ENCODE results near the gene FBXL7. TPM values are rescaled to one million over a fixed set of nuclear protein-coding genes. Genes with fewer than 3 reads are reported as not detected.

Gene FBXL7
- total RNA-seq, 2 experiments from 2014 or later: not detected

DNA sequence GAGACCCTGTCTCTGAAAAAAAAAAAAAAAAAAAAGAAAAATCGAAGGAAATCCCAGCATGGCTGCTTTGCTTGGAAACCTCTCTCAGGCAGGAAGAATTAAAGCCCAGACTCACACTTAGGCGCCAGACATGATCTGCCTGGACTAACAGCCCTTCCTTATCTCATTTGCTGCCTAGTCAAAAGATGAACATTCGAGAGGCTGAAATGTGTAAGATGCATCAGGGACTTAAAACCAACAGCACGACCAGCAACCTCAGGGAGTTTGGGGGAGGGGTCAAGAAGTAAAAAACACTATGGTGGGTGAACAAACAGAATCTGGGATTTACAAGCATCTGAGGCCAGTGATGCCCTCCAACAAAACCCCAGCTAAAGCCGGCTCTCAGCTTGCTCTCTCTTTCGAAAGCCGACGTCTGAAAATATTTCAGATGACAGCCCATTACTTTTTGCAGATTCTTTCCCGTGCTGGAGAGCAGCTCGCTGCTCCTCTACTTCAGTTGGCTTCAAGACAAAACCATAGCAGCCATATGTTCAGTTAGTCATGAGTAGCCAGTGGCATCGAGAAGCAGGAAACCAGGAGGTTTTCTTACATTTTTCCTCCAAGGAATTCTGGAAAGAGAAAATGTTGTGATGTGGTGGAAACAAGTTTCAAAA lies 429.8 kb downstream of the FBXL7 start:
- H3K4me3 Mint-ChIP-seq: no peak overlapping the region
- no peak for DNase-seq
- peaks cover 2% of the 10 kb centered on the region for H3K9me3 Mint-ChIP-seq
- intact Hi-C loops (cut with micrococcal nuclease): no loop called here
- CTCF ChIA-PET: no interaction called here
- H3K4me1 Mint-ChIP-seq (ENCODE audit: low read depth): no peaks in the 10 kb centered on the region
- H3K27me3 Mint-ChIP-seq (ENCODE audit: low read depth): no peaks in the 10 kb centered on the region
- no peaks in the 10 kb centered on the region for H3K36me3 Mint-ChIP-seq (ENCODE audit: low read depth)
- no peak overlapping the region for H3K27ac Mint-ChIP-seq

DNA sequence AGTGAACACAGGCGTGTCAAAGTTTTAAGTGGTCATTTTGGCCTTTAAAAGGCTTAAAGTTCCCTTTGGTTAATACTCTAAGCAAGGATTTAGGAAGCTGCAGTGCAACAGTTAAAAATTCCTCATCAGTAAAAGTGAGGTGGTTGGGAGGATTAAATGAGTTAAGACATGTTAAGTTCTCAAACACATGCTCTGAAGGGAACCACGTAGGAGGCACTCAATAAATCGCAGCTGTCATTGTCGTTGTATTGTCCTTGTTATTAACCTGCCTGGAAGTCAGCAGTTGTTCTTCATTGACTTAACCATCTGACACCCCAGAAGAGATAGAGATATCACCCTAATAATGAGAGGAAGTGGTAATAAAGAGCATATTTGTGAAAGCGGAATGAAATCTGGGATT lies 432.1 kb downstream of the FBXL7 start:
- no peaks in the 10 kb centered on the region for H3K27me3 Mint-ChIP-seq (ENCODE audit: low read depth)
- DNase-seq: no peak
- CTCF ChIA-PET: no interaction called here
- intact Hi-C loops (cut with micrococcal nuclease): no loop called here
- peaks cover 2% of the 10 kb centered on the region for H3K9me3 Mint-ChIP-seq
- no peaks in the 10 kb centered on the region for H3K36me3 Mint-ChIP-seq (ENCODE audit: low read depth)
- no peaks in the 10 kb centered on the region for H3K4me1 Mint-ChIP-seq (ENCODE audit: low read depth)
- H3K27ac Mint-ChIP-seq: no peak overlapping the region
- H3K4me3 Mint-ChIP-seq: no peak overlapping the region

DNA sequence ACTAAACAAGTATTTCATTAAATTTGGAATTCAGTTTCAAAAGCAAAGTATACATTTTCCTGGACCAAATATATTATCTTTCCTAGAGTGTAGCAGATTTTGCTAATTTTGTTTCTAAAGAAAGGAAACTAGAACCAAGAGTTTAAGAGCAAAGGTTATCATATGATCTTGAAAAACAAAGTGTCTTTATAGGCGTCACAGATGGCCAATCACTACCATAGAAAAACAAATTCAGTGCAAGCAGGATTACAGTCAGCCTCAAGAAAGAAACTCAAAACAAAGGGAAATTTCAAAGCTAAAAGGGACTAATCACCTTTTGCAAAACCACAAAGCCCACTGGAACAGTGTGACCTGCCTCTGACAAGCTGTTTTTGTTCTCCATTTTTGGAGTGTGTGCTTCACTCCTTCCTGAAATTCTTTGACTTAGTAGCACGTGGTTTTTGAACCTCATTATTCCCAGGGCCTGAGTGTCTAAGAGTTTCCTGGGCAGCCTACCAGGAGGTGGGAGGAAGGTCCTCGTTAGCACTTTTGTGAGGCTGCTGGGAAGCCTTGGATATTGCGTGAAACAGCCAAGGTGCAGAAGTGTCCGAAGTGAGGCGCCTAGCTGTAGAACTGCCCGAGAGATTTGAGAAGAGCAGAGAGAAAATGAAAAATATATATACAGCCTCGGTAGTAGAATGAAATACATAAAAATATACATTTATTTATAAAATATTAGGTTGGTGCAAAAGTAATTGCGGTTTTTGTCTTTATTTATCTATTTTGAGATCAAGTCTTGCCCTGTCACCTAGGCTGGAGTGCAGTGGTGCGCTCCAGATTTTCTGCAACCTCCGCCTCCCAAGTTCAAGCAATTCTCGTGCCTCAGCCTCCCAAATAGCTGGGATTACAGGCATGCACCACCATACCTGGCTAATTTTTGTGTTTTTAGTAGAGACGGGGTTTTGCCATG lies 433.6 kb downstream of the FBXL7 start:
- CTCF ChIA-PET: no interaction called here
- Mint-ChIP-seq H3K27me3 (ENCODE audit: low read depth) (no peaks in the 10 kb centered on the region), H3K4me3 (no peak overlapping the region), H3K4me1 (ENCODE audit: low read depth) (no peaks in the 10 kb centered on the region), H3K9me3 (no peaks in the 10 kb centered on the region), H3K27ac (no peak overlapping the region), H3K36me3 (ENCODE audit: low read depth) (no peaks in the 10 kb centered on the region)
- intact Hi-C loops (cut with micrococcal nuclease): no loop called here
- DNase-seq: no peak

DNA sequence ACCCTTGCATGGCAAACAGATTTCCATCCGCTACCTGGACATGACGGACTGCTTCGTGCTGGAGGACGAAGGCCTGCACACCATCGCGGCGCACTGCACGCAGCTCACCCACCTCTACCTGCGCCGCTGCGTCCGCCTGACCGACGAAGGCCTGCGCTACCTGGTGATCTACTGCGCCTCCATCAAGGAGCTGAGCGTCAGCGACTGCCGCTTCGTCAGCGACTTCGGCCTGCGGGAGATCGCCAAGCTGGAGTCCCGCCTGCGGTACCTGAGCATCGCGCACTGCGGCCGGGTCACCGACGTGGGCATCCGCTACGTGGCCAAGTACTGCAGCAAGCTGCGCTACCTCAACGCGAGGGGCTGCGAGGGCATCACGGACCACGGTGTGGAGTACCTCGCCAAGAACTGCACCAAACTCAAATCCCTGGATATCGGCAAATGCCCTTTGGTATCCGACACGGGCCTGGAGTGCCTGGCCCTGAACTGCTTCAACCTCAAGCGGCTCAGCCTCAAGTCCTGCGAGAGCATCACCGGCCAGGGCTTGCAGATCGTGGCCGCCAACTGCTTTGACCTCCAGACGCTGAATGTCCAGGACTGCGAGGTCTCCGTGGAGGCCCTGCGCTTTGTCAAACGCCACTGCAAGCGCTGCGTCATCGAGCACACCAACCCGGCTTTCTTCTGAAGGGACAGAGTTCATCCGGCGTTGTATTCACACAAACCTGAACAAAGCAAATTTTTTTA lies 436.7 kb downstream of the FBXL7 start:
- intact Hi-C loops (cut with micrococcal nuclease): no loop called here
- H3K4me1 Mint-ChIP-seq (ENCODE audit: low read depth): no peaks in the 10 kb centered on the region
- no peaks in the 10 kb centered on the region for H3K36me3 Mint-ChIP-seq (ENCODE audit: low read depth)
- CTCF ChIA-PET: no interaction called here
- no peak overlapping the region for H3K27ac Mint-ChIP-seq
- H3K4me3 Mint-ChIP-seq: no peak overlapping the region
- H3K27me3 Mint-ChIP-seq (ENCODE audit: low read depth): no peaks in the 10 kb centered on the region
- no peaks in the 10 kb centered on the region for H3K9me3 Mint-ChIP-seq
- no peak for DNase-seq

DNA sequence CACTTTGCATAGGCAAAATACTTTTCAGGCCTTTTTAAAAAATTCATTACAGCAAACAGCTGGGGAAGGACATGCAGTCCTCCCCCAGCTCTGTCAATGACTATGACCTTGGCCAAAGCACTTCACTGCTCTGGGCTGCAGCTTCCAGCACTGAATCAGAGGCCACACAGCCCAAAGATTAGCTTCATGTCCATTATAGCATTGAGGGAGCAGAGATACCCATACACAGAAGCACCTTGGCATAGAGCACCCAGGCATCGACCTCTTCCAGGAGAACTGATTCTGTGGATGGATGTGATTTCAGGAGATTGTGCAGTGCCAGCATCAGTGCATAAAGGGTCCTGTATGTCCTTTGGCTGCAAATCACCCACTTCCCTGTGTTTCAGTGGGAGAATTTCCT lies 437.7 kb downstream of the FBXL7 start:
- Mint-ChIP-seq H3K27ac (no peak overlapping the region), H3K4me3 (no peak overlapping the region), H3K4me1 (ENCODE audit: low read depth) (no peaks in the 10 kb centered on the region), H3K36me3 (ENCODE audit: low read depth) (no peaks in the 10 kb centered on the region), H3K27me3 (ENCODE audit: low read depth) (no peaks in the 10 kb centered on the region), H3K9me3 (no peaks in the 10 kb centered on the region)
- CTCF ChIA-PET: no interaction called here
- DNase-seq: no peak
- intact Hi-C loops (cut with micrococcal nuclease): no loop called here

DNA sequence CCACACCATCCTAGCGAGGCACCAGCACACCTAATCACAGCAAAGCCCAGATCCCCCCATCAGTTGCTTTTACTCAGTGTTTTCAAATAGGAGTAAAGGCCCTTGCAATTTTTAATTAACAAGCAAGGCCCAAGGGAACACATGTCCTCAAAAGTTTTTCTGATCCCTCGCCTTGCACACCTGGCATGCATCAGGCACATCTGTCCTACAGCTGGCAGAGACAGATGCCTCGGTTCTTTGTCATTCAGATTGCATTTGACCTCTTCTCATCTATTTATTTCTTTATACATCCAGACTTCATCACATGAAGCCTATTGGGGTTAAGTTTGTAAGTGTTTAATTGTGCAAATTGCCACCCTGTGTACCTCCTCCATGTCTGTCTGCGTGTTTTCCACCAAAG lies 438.2 kb downstream of the FBXL7 start:
- CTCF ChIA-PET: no interaction called here
- Mint-ChIP-seq H3K9me3 (no peaks in the 10 kb centered on the region), H3K27me3 (ENCODE audit: low read depth) (no peaks in the 10 kb centered on the region), H3K36me3 (ENCODE audit: low read depth) (no peaks in the 10 kb centered on the region), H3K27ac (no peak overlapping the region), H3K4me3 (no peak overlapping the region), H3K4me1 (ENCODE audit: low read depth) (no peaks in the 10 kb centered on the region)
- intact Hi-C loops (cut with micrococcal nuclease): no loop called here
- no peak for DNase-seq

DNA sequence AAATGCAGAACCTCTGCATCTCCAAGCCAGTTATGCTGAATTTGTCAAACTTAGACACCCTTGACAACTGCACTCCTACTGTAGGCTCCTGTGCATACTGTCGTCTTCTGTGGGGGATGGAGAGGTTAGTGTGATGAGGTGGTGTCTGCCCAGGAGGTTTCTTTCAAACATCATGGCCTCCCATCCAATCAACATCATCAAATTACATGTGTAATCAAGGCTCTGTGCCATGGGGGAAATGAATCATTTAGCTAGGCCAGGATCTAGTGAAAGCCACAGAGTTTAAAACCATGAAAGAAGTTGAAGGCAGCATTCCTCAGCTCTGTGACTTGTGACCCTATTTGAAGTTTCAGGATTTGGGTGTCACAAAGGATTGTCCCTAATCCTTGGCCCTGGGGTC lies 439.0 kb downstream of the FBXL7 start:
- Mint-ChIP-seq H3K9me3 (no peaks in the 10 kb centered on the region), H3K27ac (no peak overlapping the region), H3K27me3 (ENCODE audit: low read depth) (no peaks in the 10 kb centered on the region), H3K4me1 (ENCODE audit: low read depth) (no peaks in the 10 kb centered on the region), H3K36me3 (ENCODE audit: low read depth) (no peaks in the 10 kb centered on the region), H3K4me3 (no peak overlapping the region)
- CTCF ChIA-PET: no interaction called here
- intact Hi-C loops (cut with micrococcal nuclease): no loop called here
- no peak for DNase-seq

DNA sequence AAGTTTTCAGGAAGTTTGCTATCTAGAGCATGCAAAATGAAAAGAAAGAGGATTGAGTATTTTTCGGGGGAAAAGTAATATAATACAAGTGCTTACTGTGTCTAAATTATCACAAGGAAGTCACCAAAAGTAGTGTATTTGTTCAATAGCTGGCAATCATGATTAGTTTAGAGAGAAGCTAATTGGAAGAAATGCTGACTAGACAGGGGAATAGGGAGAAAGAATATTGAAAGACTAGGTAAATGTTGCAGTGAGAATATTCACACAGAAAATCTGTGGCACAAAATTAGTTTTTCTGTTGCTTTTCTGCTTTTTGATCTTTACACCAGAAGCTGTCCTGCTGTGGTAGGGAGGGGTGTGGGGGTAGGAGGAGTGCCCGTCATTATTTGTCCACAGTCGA lies 440.9 kb downstream of the FBXL7 start:
- no peaks in the 10 kb centered on the region for H3K36me3 Mint-ChIP-seq (ENCODE audit: low read depth)
- no peaks in the 10 kb centered on the region for H3K9me3 Mint-ChIP-seq
- H3K27ac Mint-ChIP-seq: no peak overlapping the region
- H3K4me1 Mint-ChIP-seq (ENCODE audit: low read depth): no peaks in the 10 kb centered on the region
- intact Hi-C loops (cut with micrococcal nuclease): no loop called here
- H3K4me3 Mint-ChIP-seq: no peak overlapping the region
- no peak for DNase-seq
- CTCF ChIA-PET: no interaction called here
- no peaks in the 10 kb centered on the region for H3K27me3 Mint-ChIP-seq (ENCODE audit: low read depth)

DNA sequence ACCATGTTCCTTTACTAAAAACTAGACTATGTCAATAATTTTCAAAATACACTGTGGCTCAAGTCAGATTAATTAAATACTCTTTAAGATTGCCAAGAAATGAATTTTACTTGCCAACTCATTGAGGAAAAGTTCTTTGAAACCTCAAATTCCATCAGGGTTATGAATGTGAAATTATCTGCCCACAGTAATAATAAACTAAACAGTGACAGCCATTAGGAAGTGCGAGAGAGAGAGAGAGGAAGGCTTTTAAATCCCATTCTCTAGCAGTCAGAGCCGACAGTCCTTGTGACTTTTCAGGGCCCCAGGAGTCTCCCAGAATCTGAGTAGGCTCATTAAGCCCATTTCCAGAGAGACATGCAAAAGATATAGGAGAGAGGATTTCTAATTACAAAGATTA lies 443.5 kb downstream of the FBXL7 start:
- no peaks in the 10 kb centered on the region for H3K27me3 Mint-ChIP-seq (ENCODE audit: low read depth)
- intact Hi-C loops (cut with micrococcal nuclease): no loop called here

DNA sequence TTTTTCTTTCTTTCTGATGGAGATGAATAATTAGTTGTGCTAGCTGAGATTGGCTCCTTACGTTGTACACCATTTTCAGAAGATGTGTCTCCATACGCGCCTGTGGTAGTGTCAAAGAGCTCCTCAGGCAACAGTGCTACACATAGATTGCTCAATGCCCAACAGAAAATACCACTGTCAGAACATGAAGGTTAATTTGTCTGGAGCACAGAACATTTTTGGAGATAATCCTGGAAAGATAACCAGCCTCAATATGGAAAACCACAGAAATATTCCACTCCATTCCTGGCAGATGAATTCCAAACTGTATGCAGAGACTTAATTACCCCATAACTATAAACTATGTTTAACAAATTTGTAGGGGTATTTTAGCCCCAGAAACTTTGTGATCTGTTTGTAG lies 446.0 kb downstream of the FBXL7 start:
- CTCF ChIA-PET: no interaction called here
- no peak overlapping the region for H3K27ac Mint-ChIP-seq
- H3K9me3 Mint-ChIP-seq: no peaks in the 10 kb centered on the region
- no peaks in the 10 kb centered on the region for H3K4me1 Mint-ChIP-seq (ENCODE audit: low read depth)
- H3K36me3 Mint-ChIP-seq (ENCODE audit: low read depth): no peaks in the 10 kb centered on the region
- no peak overlapping the region for H3K4me3 Mint-ChIP-seq
- no peak for DNase-seq
- intact Hi-C loops (cut with micrococcal nuclease): no loop called here
- no peaks in the 10 kb centered on the region for H3K27me3 Mint-ChIP-seq (ENCODE audit: low read depth)

More for the DNA sequence above, 443.5 kb downstream of the FBXL7 start:
- CTCF ChIA-PET: no interaction called here
- Mint-ChIP-seq H3K27ac (no peak overlapping the region), H3K4me1 (ENCODE audit: low read depth) (no peaks in the 10 kb centered on the region), H3K4me3 (no peak overlapping the region), H3K36me3 (ENCODE audit: low read depth) (no peaks in the 10 kb centered on the region), H3K9me3 (no peaks in the 10 kb centered on the region)
- DNase-seq: no peak

DNA sequence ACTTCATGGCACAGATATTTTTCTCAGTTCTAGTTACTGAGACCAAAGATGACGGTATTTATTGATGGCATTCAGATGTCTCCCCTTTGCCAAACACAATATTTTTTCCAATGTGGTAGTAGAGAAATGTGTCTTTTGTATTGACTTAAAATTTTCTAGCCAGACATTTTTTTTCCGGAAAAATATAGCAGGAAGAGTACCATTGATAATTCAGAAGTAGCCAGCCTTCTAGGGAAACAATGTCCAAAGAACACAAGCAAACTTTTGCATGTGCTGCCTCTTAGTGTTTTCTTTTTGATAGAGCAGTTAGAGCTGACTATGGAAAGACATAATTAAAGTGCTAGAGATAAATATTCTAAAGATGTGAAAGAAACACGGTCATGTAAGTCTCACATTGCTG lies 448.2 kb downstream of the FBXL7 start:
- intact Hi-C loops (cut with micrococcal nuclease): no loop called here
- no peak for DNase-seq
- Mint-ChIP-seq H3K4me1 (ENCODE audit: low read depth) (no peaks in the 10 kb centered on the region), H3K27me3 (ENCODE audit: low read depth) (no peaks in the 10 kb centered on the region), H3K4me3 (no peak overlapping the region), H3K36me3 (ENCODE audit: low read depth) (no peaks in the 10 kb centered on the region), H3K27ac (no peak overlapping the region), H3K9me3 (no peaks in the 10 kb centered on the region)
- CTCF ChIA-PET: no interaction called here

DNA sequence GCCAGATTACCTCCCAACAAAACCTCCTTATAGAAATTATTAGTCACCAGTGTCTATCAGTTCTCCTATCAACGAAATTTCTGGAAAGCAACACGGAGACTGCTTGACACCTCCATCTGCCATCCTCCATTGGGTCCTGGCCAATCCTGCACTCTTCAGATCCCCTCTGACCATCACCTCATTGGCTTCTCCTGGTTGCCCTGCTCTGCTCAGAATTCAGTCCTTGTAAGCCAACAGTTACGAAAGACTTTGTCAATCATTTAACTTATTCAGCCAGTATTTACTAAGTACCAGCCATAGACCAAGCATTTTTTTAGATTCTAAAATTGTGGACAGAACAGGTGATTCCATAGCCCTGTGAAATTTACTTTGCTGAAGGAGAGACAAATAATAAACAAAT lies 451.1 kb downstream of the FBXL7 start:
- CTCF ChIA-PET: no interaction called here
- Mint-ChIP-seq H3K27ac (no peak overlapping the region), H3K27me3 (ENCODE audit: low read depth) (no peaks in the 10 kb centered on the region), H3K4me3 (no peak overlapping the region), H3K9me3 (no peaks in the 10 kb centered on the region), H3K36me3 (ENCODE audit: low read depth) (no peaks in the 10 kb centered on the region), H3K4me1 (ENCODE audit: low read depth) (no peaks in the 10 kb centered on the region)
- intact Hi-C loops (cut with micrococcal nuclease): no loop called here
- no peak for DNase-seq

DNA sequence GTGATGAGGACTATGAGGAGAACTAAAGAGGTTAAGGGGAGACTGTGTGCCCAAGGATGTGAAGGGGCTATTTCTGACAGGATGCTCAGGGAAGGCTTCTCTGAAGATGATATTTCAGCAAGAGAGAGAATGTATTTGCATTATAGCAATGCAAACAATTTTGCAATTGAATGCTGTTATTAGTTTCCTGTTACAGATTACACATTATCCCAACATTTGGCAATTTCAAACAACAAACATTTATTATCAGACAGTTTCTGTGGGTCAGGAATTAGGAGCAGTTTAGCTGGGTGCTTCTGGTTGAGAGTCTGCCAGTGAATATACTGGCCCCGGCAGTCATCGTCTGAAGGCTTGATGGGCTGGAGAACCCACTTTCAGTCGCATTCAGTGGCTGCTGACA lies 451.6 kb downstream of the FBXL7 start:
- Mint-ChIP-seq H3K9me3 (no peaks in the 10 kb centered on the region), H3K27ac (no peak overlapping the region), H3K36me3 (ENCODE audit: low read depth) (no peaks in the 10 kb centered on the region), H3K4me3 (no peak overlapping the region), H3K4me1 (ENCODE audit: low read depth) (no peaks in the 10 kb centered on the region), H3K27me3 (ENCODE audit: low read depth) (no peaks in the 10 kb centered on the region)
- no peak for DNase-seq
- CTCF ChIA-PET: no interaction called here
- intact Hi-C loops (cut with micrococcal nuclease): no loop called here
